Kidney capillary endothelial cell (primary cell): Measurements from ENCODE around the gene NEDD4L.
"Not testable (repeated sequence)": the region's sequence is repeated elsewhere in the genome, so short reads cannot be mapped to it uniquely, and the experiment has no call there.

ENCODE experiments used
- DNase-seq: peaks from one replicate; pipeline ENCODE4 v3.0.0-alpha.2; 2018; ENCODE audit warnings: low spot score

Gene NEDD4L

GRCh38 chr18:58239879-58240278, 195.9 kb downstream of the NEDD4L start:
- peak; percentile 91 for DNase-seq

- DNase-seq, result no peak
These were observed 197.1 kb downstream of the NEDD4L start for GRCh38 chr18:58241026-58241679.

GRCh38 chr18:58241877-58242276, 197.9 kb downstream of the NEDD4L start:
- DNase-seq, result no peak

GRCh38 chr18:58242435-58242834, 198.4 kb downstream of the NEDD4L start:
- DNase-seq, result no peak

- no peak for DNase-seq
These were observed 198.9 kb downstream of the NEDD4L start for GRCh38 chr18:58242968-58243367.

- DNase-seq, result no peak
These were observed 199.4 kb downstream of the NEDD4L start for GRCh38 chr18:58243401-58243800.

GRCh38 chr18:58247363-58247834, 203.4 kb downstream of the NEDD4L start:
- DNase-seq, result peak; percentile 50

- DNase-seq, result no peak
These were observed 205.7 kb downstream of the NEDD4L start for GRCh38 chr18:58249712-58250111.

- no peak for DNase-seq
These were observed 207.4 kb downstream of the NEDD4L start for GRCh38 chr18:58251416-58251815.

- no peak for DNase-seq
These were observed 208.1 kb downstream of the NEDD4L start for GRCh38 chr18:58252166-58252565.

- DNase-seq, result no peak
These were observed 209.3 kb downstream of the NEDD4L start for GRCh38 chr18:58253318-58253717.

GRCh38 chr18:58253871-58254270, 209.8 kb downstream of the NEDD4L start:
- DNase-seq, result no peak

GRCh38 chr18:58254873-58255511, 211.0 kb downstream of the NEDD4L start:
- no peak for DNase-seq

- no peak for DNase-seq
These were observed 211.8 kb downstream of the NEDD4L start for GRCh38 chr18:58255701-58256311.

GRCh38 chr18:58256316-58257080, 212.5 kb downstream of the NEDD4L start:
- DNase-seq, result no peak

- DNase-seq, result no peak
These were observed 213.4 kb downstream of the NEDD4L start for GRCh38 chr18:58257461-58257860.

- no peak for DNase-seq
These were observed 214.8 kb downstream of the NEDD4L start for GRCh38 chr18:58258692-58259342.

GRCh38 chr18:58263055-58263957, 219.3 kb downstream of the NEDD4L start:
- peak; percentile 68 for DNase-seq

- DNase-seq, result no peak
These were observed 220.0 kb downstream of the NEDD4L start for GRCh38 chr18:58264075-58264474.

- no peak for DNase-seq
These were observed 220.8 kb downstream of the NEDD4L start for GRCh38 chr18:58264840-58265239.

GRCh38 chr18:58265489-58265888, 221.5 kb downstream of the NEDD4L start:
- not testable (repeated sequence) for DNase-seq
